CD1c-positive myeloid dendritic cell (primary cell): ENCODE measurements around the gene AMIGO3.

ENCODE experiments used
- DNase-seq: peaks from one replicate; pipeline ENCODE4 v3.0.0-alpha.2; 2016; ENCODE audit errors: extremely low spot score

Gene AMIGO3

DNA sequence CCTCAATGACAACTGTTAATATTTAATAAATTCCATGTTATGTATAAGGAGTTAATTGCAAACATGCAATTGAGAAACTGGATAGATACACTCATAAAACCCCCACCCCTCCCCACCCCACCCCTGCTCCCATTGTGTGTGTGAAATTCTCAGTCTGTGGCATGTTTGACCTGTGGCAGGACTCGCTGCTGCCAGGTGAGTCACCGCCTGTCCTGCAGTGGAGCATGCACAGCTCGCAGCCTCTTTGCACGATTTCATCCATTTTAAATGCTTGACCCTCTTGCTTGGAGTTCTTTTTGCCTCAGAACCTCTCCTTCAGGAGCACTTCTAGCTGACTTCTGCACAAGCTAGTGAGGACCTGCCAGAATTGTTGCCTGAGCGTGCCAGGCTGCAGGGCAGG, 50.6 kb downstream of the AMIGO3 start:
- no peak for DNase-seq

DNA sequence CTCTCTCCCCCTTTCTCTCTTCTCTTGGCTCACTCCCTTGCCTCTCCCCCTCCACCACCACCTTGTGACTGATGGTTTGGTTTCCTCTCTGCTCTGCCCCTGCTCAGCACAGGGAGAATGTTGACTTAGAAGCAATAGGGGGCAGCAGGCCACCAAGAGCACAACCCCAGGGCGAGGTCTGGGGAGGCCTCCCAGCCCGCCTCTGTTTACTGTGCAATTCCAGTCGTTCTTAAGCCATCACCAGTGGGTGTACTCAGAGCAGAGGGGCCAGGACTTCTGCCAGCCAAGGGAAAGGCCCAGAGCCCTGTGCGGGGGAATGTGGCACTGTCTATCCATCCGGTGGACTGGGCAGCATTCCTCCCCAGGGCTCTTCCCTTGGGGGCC, 51.1 kb downstream of the AMIGO3 start:
- no peak for DNase-seq

DNA sequence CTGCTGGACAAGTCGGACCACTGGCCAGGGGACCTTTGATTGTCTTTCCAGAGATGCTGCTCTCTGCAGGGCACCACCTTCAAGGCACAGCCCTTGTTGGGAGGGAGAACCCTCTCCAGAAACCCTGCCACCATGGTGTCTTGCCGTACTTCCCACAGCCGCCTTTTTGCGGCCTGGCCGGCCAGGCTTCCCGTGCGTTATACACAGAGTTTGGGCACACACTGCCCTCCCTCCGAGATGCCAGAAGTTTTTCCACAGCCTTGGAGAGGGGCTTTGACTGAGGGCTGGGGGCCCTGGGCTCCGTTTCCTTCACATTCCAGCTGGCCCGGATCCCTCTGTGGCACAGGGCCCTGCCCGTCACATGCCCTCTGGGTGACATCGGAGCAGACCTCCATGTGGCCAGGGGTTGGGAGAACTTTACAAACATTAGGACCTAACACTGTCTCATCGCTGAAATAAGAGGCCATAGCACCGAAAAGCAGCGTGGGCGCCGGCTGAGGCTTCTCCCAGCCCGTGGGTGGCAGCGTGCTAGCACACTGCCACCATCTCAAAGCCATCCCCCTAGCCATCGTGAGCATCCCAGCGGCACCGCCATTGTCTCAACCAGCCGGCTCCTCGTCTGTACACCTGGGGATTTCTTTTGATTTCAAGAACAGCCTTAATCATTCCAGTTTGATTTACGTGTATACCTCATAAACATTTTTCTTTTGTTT, 51.6 kb downstream of the AMIGO3 start:
- no peak for DNase-seq
